H9 (cell line): ENCODE results near the gene TPCN2. TPM values are rescaled to one million over a fixed set of nuclear protein-coding genes. Genes with fewer than 3 reads are reported as not detected.

Source experiments
- DNase-seq: peaks from one replicate; pipeline ENCODE4 v3.0.0-alpha.2; 2017
- H2AFZ ChIP-seq: one replicate; pipeline ENCODE4 v1.6.1; 2013; ENCODE audit warnings: mild to moderate bottlenecking, low read length, control low read depth, moderate library complexity
- H2AK5ac ChIP-seq: 2 replicates; pipeline ENCODE4 v1.6.1; 2013; ENCODE audit warnings: low read length, control low read depth, mixed read lengths; ENCODE audit not compliant: insufficient read length
- H2BK120ac ChIP-seq: one replicate; pipeline ENCODE4 v1.6.1; 2013; ENCODE audit warnings: low read depth, mild to moderate bottlenecking, low read length, control low read depth, inconsistent platforms; ENCODE audit not compliant: poor library complexity, severe bottlenecking
- H2BK12ac ChIP-seq: 2 replicates; pipeline ENCODE4 v1.6.1; 2013; ENCODE audit warnings: low read length, control low read depth, mixed read lengths, low read depth; ENCODE audit not compliant: insufficient read length
- H2BK15ac ChIP-seq: 2 replicates; pipeline ENCODE4 v1.6.1; 2013; ENCODE audit warnings: low read depth, low read length, control low read depth
- H2BK20ac ChIP-seq: one replicate; pipeline ENCODE4 v1.6.1; 2013; ENCODE audit warnings: low read depth, mild to moderate bottlenecking, low read length, control low read depth, inconsistent platforms; ENCODE audit not compliant: poor library complexity, severe bottlenecking
- H2BK5ac ChIP-seq: 2 replicates; pipeline ENCODE4 v1.6.1; 2013; ENCODE audit warnings: low read length, control low read depth, mixed read lengths; ENCODE audit not compliant: insufficient read length
- H3K14ac ChIP-seq: 2 replicates; pipeline ENCODE4 v1.6.1; 2013; ENCODE audit warnings: low read length, control low read depth; ENCODE audit not compliant: insufficient read depth
- H3K18ac ChIP-seq: 2 replicates; pipeline ENCODE4 v1.6.1; 2013; ENCODE audit warnings: low read depth, mild to moderate bottlenecking, mixed read lengths, low read length, control low read depth; ENCODE audit not compliant: insufficient read length
- H3K23ac ChIP-seq: 2 replicates; pipeline ENCODE4 v1.6.1; 2013; ENCODE audit warnings: low read length, control low read depth, mixed read lengths, low read depth; ENCODE audit not compliant: insufficient read length
- H3K23me2 ChIP-seq: 2 replicates; pipeline ENCODE4 v1.6.1; 2013; ENCODE audit warnings: low read depth, mild to moderate bottlenecking, mixed read lengths, low read length, control low read depth; ENCODE audit not compliant: insufficient read length, poor library complexity, severe bottlenecking
- H3K27ac ChIP-seq: 2 replicates; pipeline ENCODE4 v1.5.1; 2013; ENCODE audit warnings: low read length, control low read depth, mixed read lengths, low read depth; ENCODE audit not compliant: insufficient read length
- H3K27me3 ChIP-seq: 2 replicates; pipeline ENCODE4 v1.6.1; 2013; ENCODE audit warnings: low read length, control low read depth, inconsistent platforms; ENCODE audit not compliant: insufficient read depth
- H3K4ac ChIP-seq: 2 replicates; pipeline ENCODE4 v1.6.1; 2013; ENCODE audit warnings: low read depth, mild to moderate bottlenecking, control low read depth, inconsistent platforms, low read length, moderate library complexity
- H3K4me1 ChIP-seq: 2 replicates; pipeline ENCODE4 v1.6.1; 2013; ENCODE audit warnings: low read length, control low read depth, inconsistent platforms; ENCODE audit not compliant: insufficient read depth
- H3K4me2 ChIP-seq: 2 replicates; pipeline ENCODE4 v1.6.1; 2013; ENCODE audit warnings: low read length, control low read depth, mixed read lengths; ENCODE audit not compliant: insufficient read length, insufficient read depth
- H3K56ac ChIP-seq: 2 replicates; pipeline ENCODE4 v1.6.1; 2013; ENCODE audit warnings: low read depth, mild to moderate bottlenecking, mixed read lengths, low read length, control low read depth; ENCODE audit not compliant: insufficient read length
- H3K79me1 ChIP-seq: 2 replicates; pipeline ENCODE4 v1.6.1; 2013; ENCODE audit warnings: low read depth, mild to moderate bottlenecking, moderate library complexity, low read length, control low read depth, inconsistent platforms; ENCODE audit not compliant: insufficient read depth, poor library complexity, severe bottlenecking
- H3K79me2 ChIP-seq: 2 replicates; pipeline ENCODE4 v1.6.1; 2013; ENCODE audit warnings: low read length, control low read depth, inconsistent platforms; ENCODE audit not compliant: insufficient read depth
- H3K9ac ChIP-seq: 2 replicates; pipeline ENCODE4 v1.6.1; 2013; ENCODE audit warnings: low read length, control low read depth, mixed read lengths; ENCODE audit not compliant: insufficient read length; ENCODE audit errors: extremely low read depth
- H3K9me3 ChIP-seq: one replicate; pipeline ENCODE4 v1.6.1; 2013; ENCODE audit warnings: low read depth, low read length, inconsistent platforms; ENCODE audit not compliant: control insufficient read depth
- H3T11ph ChIP-seq: one replicate; pipeline ENCODE4 v1.6.1; 2013; ENCODE audit warnings: mild to moderate bottlenecking, low read length, control low read depth, inconsistent platforms
- H4K20me1 ChIP-seq: one replicate; pipeline ENCODE4 v1.6.1; 2013; ENCODE audit not compliant: control insufficient read depth, insufficient read length, insufficient read depth
- H4K5ac ChIP-seq: 2 replicates; pipeline ENCODE4 v1.6.1; 2013; ENCODE audit warnings: low read depth, mild to moderate bottlenecking, mixed read lengths, low read length, control low read depth; ENCODE audit not compliant: insufficient read length
- H4K8ac ChIP-seq: replicated peaks from 2 replicates; pipeline ENCODE4 v1.6.1; 2013; ENCODE audit warnings: low read length, control low read depth, mixed read lengths, low read depth; ENCODE audit not compliant: insufficient read length
- H4K91ac ChIP-seq: 2 replicates; pipeline ENCODE4 v1.6.1; 2013; ENCODE audit warnings: low read depth, mild to moderate bottlenecking, moderate library complexity, mixed read lengths, low read length, control low read depth; ENCODE audit not compliant: insufficient read length
- H3K27ac Mint-ChIP-seq, 3 experiments: 2 replicates in 2 of 3; 3 replicates in 1 of 3; pipeline ENCODE4 v1.8.0; 2020 to 2021; ENCODE audit warnings: mixed read lengths in 3 of 3, mild to moderate bottlenecking in 1 of 3, moderate library complexity in 1 of 3
- H3K27me3 Mint-ChIP-seq: 2 replicates; pipeline ENCODE4 v1.8.0; 2021; ENCODE audit warnings: low read depth, mild to moderate bottlenecking, moderate library complexity, mixed read lengths
- H3K36me3 Mint-ChIP-seq, 3 experiments: 2 replicates in 2 of 3; 3 replicates in 1 of 3; pipeline ENCODE4 v1.8.0; 2020 to 2021; ENCODE audit warnings: low read depth in 3 of 3, mixed read lengths in 3 of 3; ENCODE audit not compliant: insufficient read depth in 1 of 3
- H3K4me1 Mint-ChIP-seq, 2 experiments: 2 replicates each; pipeline ENCODE4 v1.8.0; 2020; ENCODE audit warnings: mixed read lengths in 2 of 2
- H3K4me3 Mint-ChIP-seq, 2 experiments: 2 replicates in 1 of 2; 3 replicates in 1 of 2; pipeline ENCODE4 v1.8.0; 2020 to 2021; ENCODE audit warnings: mild to moderate bottlenecking in 2 of 2, mixed read lengths in 2 of 2, moderate library complexity in 1 of 2
- H3K9me3 Mint-ChIP-seq, 2 experiments: 2 replicates in 1 of 2; 3 replicates in 1 of 2; pipeline ENCODE4 v1.8.0; 2020; ENCODE audit warnings: mild to moderate bottlenecking in 2 of 2, mixed read lengths in 2 of 2, moderate library complexity in 1 of 2
- WGBS: extraction: QIAGEN DNeasy Blood & Tissue Kit; methylation state at CpG from one replicate; pipeline ENCODE4 v1.1.7; 2013; ENCODE audit warnings: missing lambda C conversion rate, low lambda C conversion rate, mixed read lengths; ENCODE audit not compliant: insufficient read length; ENCODE audit errors: extremely low coverage; 5-methylcytosine and 5-hydroxymethylcytosine counted together
- total RNA-seq: library from RNA; stranded (reverse); gene quantifications from 2 replicates; pipeline ENCODE4 v1.2.1, GENCODE V29; 2021
- TF ChIP-seq, protein P1 (sequence below): fragments of 200-600 bp; sonication (generic); conservative IDR thresholded peaks from 3 replicates; pipeline ENCODE4 v1.8.0; 2021; ENCODE audit warnings: antibody characterized with exemption, mild to moderate bottlenecking

The TPCN2 gene
- total RNA-seq, 1 experiment from 2014 or later = 16.8 TPM

DNA sequence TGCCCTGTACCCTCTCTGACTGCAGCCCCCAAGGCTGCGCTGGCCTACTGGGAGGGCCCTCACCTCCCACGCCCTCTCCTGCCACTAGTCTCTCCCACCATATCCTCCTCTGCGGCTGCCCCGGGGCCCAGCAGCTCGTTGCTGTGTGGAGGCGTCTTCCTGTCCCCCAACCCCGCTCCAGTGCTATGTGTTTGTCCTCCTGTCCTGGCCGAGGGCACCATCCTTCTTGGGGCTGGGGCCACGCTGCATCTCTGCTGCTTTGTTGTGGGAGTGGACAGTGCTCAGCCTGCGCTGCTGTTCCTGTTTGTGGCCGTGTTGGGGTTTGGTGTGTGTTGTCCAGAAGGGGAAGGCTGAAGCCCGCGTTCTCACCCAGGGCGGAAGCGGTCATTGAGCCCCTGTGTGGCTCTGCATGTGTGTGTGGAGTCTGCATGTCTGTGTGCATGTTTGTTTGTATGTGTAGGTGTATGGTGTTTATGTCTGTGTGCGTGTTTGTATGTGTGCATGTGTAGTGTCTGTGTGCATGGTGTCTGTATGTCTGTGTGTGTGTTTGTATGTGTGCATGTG is 15.7 kb downstream of the TPCN2 start:
- 0 out of 4 replicates have a peak, but pooled peaks cover 0 to 2% of the 10 kb centered on the region in 2 experiments for H3K4me1 Mint-ChIP-seq
- no peak overlapping the region for H3K4me2 ChIP-seq
- no peak overlapping the region for H3K27ac Mint-ChIP-seq
- H3K23ac ChIP-seq = no peak overlapping the region
- no peak overlapping the region for H2BK120ac ChIP-seq
- no peak overlapping the region for H2AK5ac ChIP-seq
- no peak overlapping the region for H3K14ac ChIP-seq
- H3K18ac ChIP-seq = no peak overlapping the region
- no peak overlapping the region for H2AFZ ChIP-seq
- no peak overlapping the region for H3K56ac ChIP-seq
- TF ChIP-seq, protein P1, sequence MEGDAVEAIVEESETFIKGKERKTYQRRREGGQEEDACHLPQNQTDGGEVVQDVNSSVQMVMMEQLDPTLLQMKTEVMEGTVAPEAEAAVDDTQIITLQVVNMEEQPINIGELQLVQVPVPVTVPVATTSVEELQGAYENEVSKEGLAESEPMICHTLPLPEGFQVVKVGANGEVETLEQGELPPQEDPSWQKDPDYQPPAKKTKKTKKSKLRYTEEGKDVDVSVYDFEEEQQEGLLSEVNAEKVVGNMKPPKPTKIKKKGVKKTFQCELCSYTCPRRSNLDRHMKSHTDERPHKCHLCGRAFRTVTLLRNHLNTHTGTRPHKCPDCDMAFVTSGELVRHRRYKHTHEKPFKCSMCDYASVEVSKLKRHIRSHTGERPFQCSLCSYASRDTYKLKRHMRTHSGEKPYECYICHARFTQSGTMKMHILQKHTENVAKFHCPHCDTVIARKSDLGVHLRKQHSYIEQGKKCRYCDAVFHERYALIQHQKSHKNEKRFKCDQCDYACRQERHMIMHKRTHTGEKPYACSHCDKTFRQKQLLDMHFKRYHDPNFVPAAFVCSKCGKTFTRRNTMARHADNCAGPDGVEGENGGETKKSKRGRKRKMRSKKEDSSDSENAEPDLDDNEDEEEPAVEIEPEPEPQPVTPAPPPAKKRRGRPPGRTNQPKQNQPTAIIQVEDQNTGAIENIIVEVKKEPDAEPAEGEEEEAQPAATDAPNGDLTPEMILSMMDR = no peak
- no peak overlapping the region for H3K4ac ChIP-seq
- H3K27me3 ChIP-seq = no peaks in the 10 kb centered on the region
- no peaks in the 10 kb centered on the region for H3K79me1 ChIP-seq
- no peak overlapping the region for H2BK5ac ChIP-seq
- no peak overlapping the region for H2BK12ac ChIP-seq
- no peak overlapping the region for H3T11ph ChIP-seq
- no peaks in the 10 kb centered on the region for H3K79me2 ChIP-seq
- H3K27ac ChIP-seq = no peak overlapping the region
- no CpG with 5 or more reads among the region's 16 CpGs for WGBS
- H3K27me3 Mint-ChIP-seq = no peaks in the 10 kb centered on the region
- H3K4me1 ChIP-seq = no peaks in the 10 kb centered on the region
- no peak for DNase-seq
- H2BK20ac ChIP-seq = no peak overlapping the region
- peaks cover 2 to 19% (median 3%) of the 10 kb centered on the region in 3 experiments; a peak in 4 of 7 replicates for H3K36me3 Mint-ChIP-seq
- H4K5ac ChIP-seq = no peak overlapping the region
- H3K9me3 Mint-ChIP-seq = no peaks in the 10 kb centered on the region
- peaks cover 4% of the 10 kb centered on the region for H4K20me1 ChIP-seq
- no peak overlapping the region for H4K8ac ChIP-seq
- H3K9ac ChIP-seq = no peak overlapping the region
- H3K4me3 Mint-ChIP-seq = no peak overlapping the region
- no peak overlapping the region for H4K91ac ChIP-seq
- H3K9me3 ChIP-seq = no peaks in the 10 kb centered on the region
- H2BK15ac ChIP-seq = no peak overlapping the region
- H3K23me2 ChIP-seq = no peaks in the 10 kb centered on the region
